K562 (cell line): ENCODE results near the gene RAB17. TPM values are rescaled to one million over a fixed set of nuclear protein-coding genes. Genes with fewer than 3 reads are reported as not detected.

ENCODE experiments used
- ATAC-seq: fragments of 200-7000 bp; cut with Tn5 transposase; 3 replicates; pipeline ENCODE4 v1.9.1; 2020; ENCODE audit warnings: moderate library complexity
- BruUV-seq: library from RNA; stranded (reverse); fragments of 400-500 nt; replicated peaks from 2 replicates; lab custom pipeline; 2021; lab: Mats Ljungman, UMichigan
- CTCF ChIA-PET: fragments of 300-600 bp; formaldehyde crosslinking; extraction: SDS; loops from one replicate; lab custom pipeline; 2021; ENCODE audit warnings: low intra/inter-chr PET ratio; lab: Yijun Ruan, JAX
- POLR2A ChIA-PET: fragments of 300-600, 350-650 bp; sonication (Branson Sonifier 250); formaldehyde crosslinking; extraction: SDS; loops from one replicate; lab custom pipeline; 2021; ENCODE audit warnings: antibody characterized with exemption, inconsistent platforms; lab: Yijun Ruan, JAX
- DNase-seq, 4 experiments: peaks; one replicate each; pipeline versions ENCODE4 v3.0.0 to v3.0.0-alpha.2; 2011 to 2018; ENCODE audit warnings: low spot score in 3 of 4, mixed read lengths in 3 of 4; ENCODE audit errors: extremely low read depth in 1 of 4
- FAIRE-seq: peaks from 2 replicates; lab custom pipeline; 2011; peaks lifted over from hg19 to GRCh38; lab: Jason Lieb, UNC
- H2AFZ ChIP-seq: 2 replicates; pipeline ENCODE4 v1.6.0; 2011; ENCODE audit warnings: low read depth, low read length, control low read depth, inconsistent platforms
- H3K27ac ChIP-seq: fragments of 200-600 bp; 3 replicates; pipeline ENCODE4 v1.8.0; 2011; ENCODE audit warnings: low read depth, mild to moderate bottlenecking, control low read depth, inconsistent platforms, low read length, moderate library complexity, mixed read lengths; ENCODE audit errors: extremely low read depth
- H3K27me3 ChIP-seq, 2 experiments: fragments of 300-600 bp in 1 of 2; 2 replicates in 1 of 2; 3 replicates in 1 of 2; pipeline versions ENCODE4 v1.6.0 to v1.8.0; 2011; ENCODE audit warnings: inconsistent platforms in 2 of 2, low read length in 2 of 2, mild to moderate bottlenecking in 1 of 2, mixed read lengths in 1 of 2, moderate library complexity in 1 of 2; ENCODE audit not compliant: control insufficient read depth in 2 of 2, insufficient read depth in 2 of 2
- H3K36me3 ChIP-seq: fragments of 300-600 bp; 3 replicates; pipeline ENCODE4 v1.8.0; 2011; ENCODE audit warnings: mild to moderate bottlenecking, low read length, inconsistent platforms; ENCODE audit not compliant: control insufficient read depth, insufficient read depth
- H3K4me1 ChIP-seq, 2 experiments: fragments of 200-600 bp in 1 of 2; replicated peaks in 1 of 2; 2 replicates in 1 of 2; 3 replicates in 1 of 2; pipeline versions ENCODE4 v1.5.1 to v1.8.0; 2011; ENCODE audit warnings: inconsistent platforms in 2 of 2, low read length in 2 of 2, mild to moderate bottlenecking in 1 of 2, mixed read lengths in 1 of 2, moderate library complexity in 1 of 2; ENCODE audit not compliant: control insufficient read depth in 2 of 2, insufficient read depth in 2 of 2
- H3K4me2 ChIP-seq: 2 replicates; pipeline ENCODE4 v1.6.1; 2011; ENCODE audit warnings: low read length, control low read depth, inconsistent platforms, mixed read lengths; ENCODE audit not compliant: insufficient read depth
- H3K4me3 ChIP-seq: fragments of 200-600 bp; sonication (generic), shearing (Covaris generic); 2 replicates; pipeline ENCODE4 v1.5.1; 2016; ENCODE audit warnings: control low read depth, inconsistent platforms
- H3K79me2 ChIP-seq: fragments of 200-600 bp; 3 replicates; pipeline ENCODE4 v1.8.0; 2011; ENCODE audit warnings: low read length, inconsistent platforms; ENCODE audit not compliant: control insufficient read depth, insufficient read depth
- H3K9ac ChIP-seq, 2 experiments: 2 replicates each; pipeline versions ENCODE4 v1.6.0 to v1.6.1; 2011; ENCODE audit warnings: low read depth in 2 of 2, low read length in 2 of 2, control low read depth in 1 of 2, inconsistent platforms in 1 of 2, mild to moderate bottlenecking in 1 of 2, mixed read lengths in 1 of 2; ENCODE audit not compliant: insufficient read depth in 1 of 2
- H3K9me1 ChIP-seq: one replicate; pipeline ENCODE4 v1.6.0; 2011; ENCODE audit warnings: inconsistent platforms, mild to moderate bottlenecking, low read length, moderate library complexity; ENCODE audit not compliant: control insufficient read depth, insufficient read depth
- H3K9me3 ChIP-seq: replicated peaks from 2 replicates; pipeline ENCODE4 v1.5.1; 2011; ENCODE audit warnings: low read depth, low read length, inconsistent platforms; ENCODE audit not compliant: control insufficient read depth, insufficient read depth
- H4K20me1 ChIP-seq: replicated peaks from 2 replicates; pipeline ENCODE4 v1.6.1; 2011; ENCODE audit warnings: low read length, inconsistent platforms, mixed read lengths; ENCODE audit not compliant: control insufficient read depth, insufficient read depth
- LCOR ChIP-seq: sonication (generic); formaldehyde crosslinking; IDR thresholded peaks from 2 replicates; pipeline ENCODE4 v1.8.0; 2022; ENCODE audit warnings: mild to moderate bottlenecking, missing genetic modification reagents
- MTA1 ChIP-seq: fragments of 450-650 bp; IDR thresholded peaks from 2 replicates; pipeline ENCODE4 v1.6.1; 2017; ENCODE audit warnings: borderline replicate concordance
- NELFE ChIP-seq: IDR thresholded peaks from 2 replicates; pipeline ENCODE4 v1.6.1; 2011; ENCODE audit warnings: mild to moderate bottlenecking; ENCODE audit not compliant: insufficient read depth, insufficient read length
- NONO ChIP-seq, 2 experiments: fragments of 200-400 bp in 1 of 2; fragments of 450-650 bp in 1 of 2; formaldehyde crosslinking in 1 of 2; IDR thresholded peaks; 2 replicates each; pipeline ENCODE4 v1.6.1; 2017; ENCODE audit warnings: low read depth in 2 of 2, mild to moderate bottlenecking in 2 of 2, moderate library complexity in 2 of 2, low read length in 1 of 2
- PHF8 ChIP-seq: fragments of 200-600 bp; sonication (generic); IDR thresholded peaks from 2 replicates; pipeline ENCODE4 v1.6.1; 2012; ENCODE audit warnings: mixed run types, mild to moderate bottlenecking, inconsistent platforms, low read length, moderate library complexity, borderline replicate concordance
- PPARD ChIP-seq: fragments of 250-450 bp; sonication (Bioruptor Pico); IDR thresholded peaks from 2 replicates; pipeline ENCODE4 v1.8.0; 2022; ENCODE audit warnings: inconsistent platforms, mild to moderate bottlenecking, moderate library complexity
- SMARCA5 ChIP-seq: fragments of 450-650 bp; IDR thresholded peaks from 2 replicates; pipeline ENCODE4 v1.6.1; 2016
- SMARCB1 ChIP-seq: IDR thresholded peaks from 2 replicates; pipeline ENCODE4 v1.6.1; 2011; ENCODE audit warnings: improper control_type of control experiment, low read depth; ENCODE audit not compliant: insufficient read length
- TSC22D4 ChIP-seq: fragments of 450-650 bp; IDR thresholded peaks from 2 replicates; pipeline ENCODE4 v1.6.1; 2016; ENCODE audit warnings: missing genetic modification characterization, missing biosample characterization, control low read depth
- ZKSCAN8 ChIP-seq: fragments of 200-800 bp; sonication (Bioruptor generic); IDR thresholded peaks from 2 replicates; pipeline ENCODE4 v1.6.1; 2016; ENCODE audit warnings: missing genetic modification characterization, missing compliant biosample characterization
- ZNF12 ChIP-seq: sonication (generic); formaldehyde crosslinking; IDR thresholded peaks from 2 replicates; pipeline ENCODE4 v1.4.0; 2020; ENCODE audit warnings: mild to moderate bottlenecking, missing genetic modification reagents
- ZNF217 ChIP-seq: sonication (generic); formaldehyde crosslinking; IDR thresholded peaks from 2 replicates; pipeline ENCODE4 v1.8.0; 2022; ENCODE audit warnings: mild to moderate bottlenecking, missing genetic modification reagents
- ZNF778 ChIP-seq: fragments of 450-650 bp; formaldehyde crosslinking; IDR thresholded peaks from 2 replicates; pipeline ENCODE4 v1.4.0; 2020; ENCODE audit warnings: mild to moderate bottlenecking, moderate library complexity
- WGBS: fragments of 100-300 bp; shearing (Covaris generic); methylation state at CpG from one replicate; pipeline ENCODE4 v1.1.6; 2016; ENCODE audit warnings: low coverage, mixed read lengths; ENCODE audit not compliant: insufficient coverage; ENCODE audit errors: missing lambda C conversion rate; 5-methylcytosine and 5-hydroxymethylcytosine counted together
- in situ Hi-C: fragments of 300-500 bp; cut with MboI; formaldehyde crosslinking; loops from 4 replicates; pipeline ENCODE4 v1.15.0; 2018; ENCODE audit warnings: inconsistent platforms, mixed read lengths
- intact Hi-C: fragments of 100-400 bp; cut with micrococcal nuclease; formaldehyde crosslinking; loops from 2 replicates; pipeline ENCODE4 v1.14.2; 2022
- polyA plus RNA-seq, 8 experiments: library from polyadenylated mRNA; depleted of rRNA in 4 of 8; stranded (reverse) in 5 of 8; unstranded in 3 of 8; fragments of >200 nt; fragmentation: Nextera tagmentation in 2 of 8; fragmentation: Illumina TruSeq in 1 of 8; extraction: Ambion mirVana in 2 of 8; extraction: Trizol in 1 of 8; gene quantifications; 2 replicates each; pipeline versions ENCODE4 v1.2.1 to v1.2.3, GENCODE V29; 2011 to 2014; ENCODE audit warnings: inconsistent platforms in 1 of 8, missing spikeins in 1 of 8
- total RNA-seq, 7 experiments: library from RNA; depleted of rRNA in 6 of 7; stranded (reverse); fragments of >200 nt in 6 of 7; fragmentation: Illumina TruSeq in 2 of 7; extraction: Trizol in 2 of 7; gene quantifications; 2 replicates each; pipeline versions ENCODE4 v1.2.1 to v1.2.3, GENCODE V29; 2011 to 2021; ENCODE audit warnings: low replicate concordance in 1 of 7
- TF ChIP-seq, protein P1 (sequence below): IDR thresholded peaks from 2 replicates; pipeline ENCODE4 v1.6.1; 2011; ENCODE audit warnings: borderline replicate concordance, low read depth, mild to moderate bottlenecking, moderate library complexity, low read length; ENCODE audit not compliant: insufficient read depth, poor library complexity, severe bottlenecking
- TF ChIP-seq, protein P2 (sequence below), 2 experiments: fragments of 150-350 bp in 1 of 2; IDR thresholded peaks; 2 replicates each; pipeline ENCODE4 v1.6.1; 2012 to 2016; ENCODE audit warnings: low read depth in 2 of 2, low read length in 2 of 2, mild to moderate bottlenecking in 1 of 2, moderate library complexity in 1 of 2

Gene RAB17
- total and polyA plus RNA-seq, 9 of the 15 experiments (the other 6 are each of a cell fraction or from before 2014, with no cell fraction given), result 0.13 TPM; not detected in 8

DNA sequence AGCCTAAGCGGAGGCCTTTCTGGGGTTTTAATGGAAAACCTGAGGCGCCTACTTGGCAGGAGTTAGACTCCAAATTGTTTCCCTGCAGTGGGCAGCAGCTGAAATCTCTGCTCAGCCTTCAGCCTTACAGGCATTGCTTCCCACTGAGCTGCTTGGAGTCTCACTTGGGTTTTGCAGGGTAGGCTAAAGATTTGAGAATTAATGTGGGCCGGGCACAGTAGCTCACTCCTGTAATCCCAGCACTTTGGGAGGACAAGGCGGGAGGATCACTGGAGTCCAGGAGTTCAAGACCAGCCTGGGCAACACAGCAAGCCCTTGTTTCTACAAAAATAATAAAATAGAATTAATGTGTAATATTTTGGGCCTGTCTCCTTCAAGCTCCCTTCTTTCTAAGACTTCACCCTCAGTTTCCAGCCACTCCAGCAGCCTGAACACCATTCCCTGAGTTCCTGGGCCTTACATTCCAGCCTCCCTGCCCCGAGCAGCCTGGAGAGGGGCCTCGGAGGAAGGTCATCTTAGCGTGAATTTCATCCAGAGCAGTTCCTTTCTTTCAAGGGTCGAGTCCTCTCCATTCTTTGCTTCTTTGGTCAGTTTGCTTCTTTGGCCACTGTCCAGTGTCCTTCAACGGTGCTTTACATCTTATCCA is 9.1 kb upstream of the RAB17 start:
- 3% methylated on average over 9 of the region's 9 CpGs for WGBS
- H2AFZ ChIP-seq, result no peak overlapping the region
- no peak for DNase-seq
- H3K4me1 ChIP-seq, result peaks cover 0 to 4% of the 10 kb centered on the region in 2 experiments; a peak in 1 of 5 replicates
- H3K27ac ChIP-seq, result no peak overlapping the region
- H4K20me1 ChIP-seq, result peaks cover 6% of the 10 kb centered on the region; the same call in 1 of the 2 replicates
- intact Hi-C loops, result no loop called here
- FAIRE-seq, result no peak
- in situ Hi-C loops, result no loop called here
- no TSS peak for BruUV-seq
- ChIA-PET POLR2A (interaction anchor here (0.6 kb wide), 1 partner anchor 66 kb away, joined by 3 read pairs; no protein-coding TSS in a partner anchor), CTCF (no interaction called here)
- H3K9me3 ChIP-seq, result no peaks in the 10 kb centered on the region
- H3K27me3 ChIP-seq, result peaks cover 13 to 74% of the 10 kb centered on the region in 2 experiments; a peak in 4 of 5 replicates
- no peak overlapping the region for H3K9ac ChIP-seq
- H3K4me3 ChIP-seq, result no peak overlapping the region
- ATAC-seq, result no peak
- no peaks in the 10 kb centered on the region for H3K36me3 ChIP-seq
- no peaks in the 10 kb centered on the region for H3K79me2 ChIP-seq
- H3K4me2 ChIP-seq, result no peak overlapping the region
- no peaks in the 10 kb centered on the region for H3K9me1 ChIP-seq
- no peak for TF ChIP-seq ZNF217 (CRISPR knock-in tag)
- no peak for TF ChIP-seq ZNF12 (CRISPR knock-in tag)
- no peak for TF ChIP-seq PHF8
- no peak for TF ChIP-seq SMARCB1
- TF ChIP-seq ZKSCAN8, result no peak
- no peak for TF ChIP-seq MTA1
- TF ChIP-seq, protein P1, sequence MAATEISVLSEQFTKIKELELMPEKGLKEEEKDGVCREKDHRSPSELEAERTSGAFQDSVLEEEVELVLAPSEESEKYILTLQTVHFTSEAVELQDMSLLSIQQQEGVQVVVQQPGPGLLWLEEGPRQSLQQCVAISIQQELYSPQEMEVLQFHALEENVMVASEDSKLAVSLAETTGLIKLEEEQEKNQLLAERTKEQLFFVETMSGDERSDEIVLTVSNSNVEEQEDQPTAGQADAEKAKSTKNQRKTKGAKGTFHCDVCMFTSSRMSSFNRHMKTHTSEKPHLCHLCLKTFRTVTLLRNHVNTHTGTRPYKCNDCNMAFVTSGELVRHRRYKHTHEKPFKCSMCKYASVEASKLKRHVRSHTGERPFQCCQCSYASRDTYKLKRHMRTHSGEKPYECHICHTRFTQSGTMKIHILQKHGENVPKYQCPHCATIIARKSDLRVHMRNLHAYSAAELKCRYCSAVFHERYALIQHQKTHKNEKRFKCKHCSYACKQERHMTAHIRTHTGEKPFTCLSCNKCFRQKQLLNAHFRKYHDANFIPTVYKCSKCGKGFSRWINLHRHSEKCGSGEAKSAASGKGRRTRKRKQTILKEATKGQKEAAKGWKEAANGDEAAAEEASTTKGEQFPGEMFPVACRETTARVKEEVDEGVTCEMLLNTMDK, result no peak
- no peak for TF ChIP-seq TSC22D4 (tag)
- TF ChIP-seq, protein P2, sequence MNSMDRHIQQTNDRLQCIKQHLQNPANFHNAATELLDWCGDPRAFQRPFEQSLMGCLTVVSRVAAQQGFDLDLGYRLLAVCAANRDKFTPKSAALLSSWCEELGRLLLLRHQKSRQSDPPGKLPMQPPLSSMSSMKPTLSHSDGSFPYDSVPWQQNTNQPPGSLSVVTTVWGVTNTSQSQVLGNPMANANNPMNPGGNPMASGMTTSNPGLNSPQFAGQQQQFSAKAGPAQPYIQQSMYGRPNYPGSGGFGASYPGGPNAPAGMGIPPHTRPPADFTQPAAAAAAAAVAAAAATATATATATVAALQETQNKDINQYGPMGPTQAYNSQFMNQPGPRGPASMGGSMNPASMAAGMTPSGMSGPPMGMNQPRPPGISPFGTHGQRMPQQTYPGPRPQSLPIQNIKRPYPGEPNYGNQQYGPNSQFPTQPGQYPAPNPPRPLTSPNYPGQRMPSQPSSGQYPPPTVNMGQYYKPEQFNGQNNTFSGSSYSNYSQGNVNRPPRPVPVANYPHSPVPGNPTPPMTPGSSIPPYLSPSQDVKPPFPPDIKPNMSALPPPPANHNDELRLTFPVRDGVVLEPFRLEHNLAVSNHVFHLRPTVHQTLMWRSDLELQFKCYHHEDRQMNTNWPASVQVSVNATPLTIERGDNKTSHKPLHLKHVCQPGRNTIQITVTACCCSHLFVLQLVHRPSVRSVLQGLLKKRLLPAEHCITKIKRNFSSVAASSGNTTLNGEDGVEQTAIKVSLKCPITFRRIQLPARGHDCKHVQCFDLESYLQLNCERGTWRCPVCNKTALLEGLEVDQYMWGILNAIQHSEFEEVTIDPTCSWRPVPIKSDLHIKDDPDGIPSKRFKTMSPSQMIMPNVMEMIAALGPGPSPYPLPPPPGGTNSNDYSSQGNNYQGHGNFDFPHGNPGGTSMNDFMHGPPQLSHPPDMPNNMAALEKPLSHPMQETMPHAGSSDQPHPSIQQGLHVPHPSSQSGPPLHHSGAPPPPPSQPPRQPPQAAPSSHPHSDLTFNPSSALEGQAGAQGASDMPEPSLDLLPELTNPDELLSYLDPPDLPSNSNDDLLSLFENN (IDR thresholded peaks at IDR 0.05; ENCODE audit: low read depth in 2 of 2, low read length in 2 of 2), result no peak
- TF ChIP-seq NELFE, result no peak
- no peak for TF ChIP-seq ZNF778 (CRISPR knock-in tag)
- TF ChIP-seq SMARCA5, result no peak
- TF ChIP-seq LCOR, result no peak
- TF ChIP-seq PPARD (CRISPR knock-in tag), result no peak
- no peak for TF ChIP-seq NONO (IDR thresholded peaks at IDR 0.05; ENCODE audit: low read depth in 2 of 2, low read length in 1 of 2)
